ACC112 (cell line): ENCODE data around the gene CASQ1.

Source experiments
- H2AFZ ChIP-seq: fragments of 200-600 bp; sonication (generic); one replicate; pipeline ENCODE4 v1.6.0; 2017; ENCODE audit warnings: antibody characterized with exemption, low read length; ENCODE audit not compliant: unreplicated experiment
- H3K27ac ChIP-seq: fragments of 200-600 bp; sonication (generic); 2 replicates; pipeline ENCODE4 v1.5.1; 2014; ENCODE audit warnings: low read depth, mild to moderate bottlenecking, antibody characterized with exemption, low read length, moderate library complexity
- H3K27me3 ChIP-seq: fragments of 200-600 bp; sonication (generic); 2 replicates; pipeline ENCODE4 v1.6.1; 2014; ENCODE audit warnings: mild to moderate bottlenecking, antibody characterized with exemption, low read length, moderate library complexity, mixed read lengths; ENCODE audit not compliant: insufficient read depth
- H3K36me3 ChIP-seq: fragments of 200-600 bp; sonication (generic); 2 replicates; pipeline ENCODE4 v1.6.1; 2016; ENCODE audit warnings: mild to moderate bottlenecking, antibody characterized with exemption, low read length, moderate library complexity, mixed read lengths; ENCODE audit not compliant: insufficient read depth
- H3K4me1 ChIP-seq: fragments of 200-600 bp; sonication (generic); one replicate; pipeline ENCODE4 v1.6.1; 2016; ENCODE audit warnings: low read length, mixed read lengths; ENCODE audit not compliant: insufficient read depth, unreplicated experiment, control insufficient read depth
- H3K4me3 ChIP-seq: fragments of 200-600 bp; sonication (generic); 2 replicates; pipeline ENCODE4 v1.5.1; 2014; ENCODE audit warnings: mild to moderate bottlenecking, low read depth, low read length
- H3K79me2 ChIP-seq: fragments of 200-600 bp; sonication (generic); one replicate; pipeline ENCODE4 v1.6.0; 2016; ENCODE audit warnings: low read length; ENCODE audit not compliant: control insufficient read depth, unreplicated experiment, insufficient read depth

Gene CASQ1

GRCh38 chr1:160187407-160187806 lies 3.0 kb upstream of the CASQ1 start:
- Histone ChIP-seq H3K4me1 (no peaks in the 10 kb centered on the region), H3K27me3 (peaks cover 9% of the 10 kb centered on the region; the same call in 1 of the 2 replicates), H3K27ac (no peak overlapping the region), H3K4me3 (no peak overlapping the region), H3K79me2 (no peaks in the 10 kb centered on the region), H3K36me3 (no peaks in the 10 kb centered on the region), H2AFZ (no peak overlapping the region)

- H3K79me2 ChIP-seq, result no peaks in the 10 kb centered on the region
- H3K27ac ChIP-seq, result no peak overlapping the region
- no peak overlapping the region for H3K4me3 ChIP-seq
- H2AFZ ChIP-seq, result no peak overlapping the region
- no peaks in the 10 kb centered on the region for H3K4me1 ChIP-seq
- H3K36me3 ChIP-seq, result no peaks in the 10 kb centered on the region
- H3K27me3 ChIP-seq, result peaks cover 8% of the 10 kb centered on the region; the same call in 1 of the 2 replicates
These were observed 2.0 kb upstream of the CASQ1 start for GRCh38 chr1:160188341-160188740.

GRCh38 chr1:160191756-160192155 lies 1.4 kb downstream of the CASQ1 start:
- peaks cover 6% of the 10 kb centered on the region; the same call in 1 of the 2 replicates for H3K27me3 ChIP-seq
- H3K4me1 ChIP-seq, result no peaks in the 10 kb centered on the region
- H3K4me3 ChIP-seq, result no peak overlapping the region
- no peak overlapping the region for H2AFZ ChIP-seq
- H3K27ac ChIP-seq, result no peak overlapping the region
- H3K79me2 ChIP-seq, result no peaks in the 10 kb centered on the region
- no peaks in the 10 kb centered on the region for H3K36me3 ChIP-seq

GRCh38 chr1:160192234-160192633 lies 1.9 kb downstream of the CASQ1 start:
- H3K36me3 ChIP-seq, result no peaks in the 10 kb centered on the region
- no peak overlapping the region for H2AFZ ChIP-seq
- H3K4me1 ChIP-seq, result no peaks in the 10 kb centered on the region
- H3K27ac ChIP-seq, result no peak overlapping the region
- no peak overlapping the region for H3K4me3 ChIP-seq
- H3K27me3 ChIP-seq, result peaks cover 5% of the 10 kb centered on the region; the same call in 1 of the 2 replicates
- H3K79me2 ChIP-seq, result no peaks in the 10 kb centered on the region

GRCh38 chr1:160193091-160193819 lies 2.9 kb downstream of the CASQ1 start:
- Histone ChIP-seq H3K27me3 (0 out of 2 replicates have a peak, but pooled peaks cover 2% of the 10 kb centered on the region), H2AFZ (no peak overlapping the region), H3K36me3 (no peaks in the 10 kb centered on the region), H3K27ac (no peak overlapping the region), H3K4me1 (no peaks in the 10 kb centered on the region), H3K79me2 (no peaks in the 10 kb centered on the region), H3K4me3 (no peak overlapping the region)

GRCh38 chr1:160193832-160194736 lies 3.7 kb downstream of the CASQ1 start:
- H2AFZ ChIP-seq, result no peak overlapping the region
- H3K27ac ChIP-seq, result no peak overlapping the region
- H3K36me3 ChIP-seq, result no peaks in the 10 kb centered on the region
- no peak overlapping the region for H3K4me3 ChIP-seq
- H3K27me3 ChIP-seq, result 0 out of 2 replicates have a peak, but pooled peaks cover 2% of the 10 kb centered on the region
- H3K79me2 ChIP-seq, result no peaks in the 10 kb centered on the region
- no peaks in the 10 kb centered on the region for H3K4me1 ChIP-seq

- no peaks in the 10 kb centered on the region for H3K4me1 ChIP-seq
- no peaks in the 10 kb centered on the region for H3K79me2 ChIP-seq
- 0 out of 2 replicates have a peak, but pooled peaks cover 2% of the 10 kb centered on the region for H3K27me3 ChIP-seq
- H3K36me3 ChIP-seq, result no peaks in the 10 kb centered on the region
- no peak overlapping the region for H2AFZ ChIP-seq
- no peak overlapping the region for H3K27ac ChIP-seq
- no peak overlapping the region for H3K4me3 ChIP-seq
These were observed 4.3 kb downstream of the CASQ1 start for GRCh38 chr1:160194737-160195059.

GRCh38 chr1:160196143-160196542 lies 5.8 kb downstream of the CASQ1 start:
- no peak overlapping the region for H3K27ac ChIP-seq
- no peaks in the 10 kb centered on the region for H3K36me3 ChIP-seq
- H2AFZ ChIP-seq, result no peak overlapping the region
- H3K4me1 ChIP-seq, result no peaks in the 10 kb centered on the region
- no peaks in the 10 kb centered on the region for H3K79me2 ChIP-seq
- 0 out of 2 replicates have a peak, but pooled peaks cover 2% of the 10 kb centered on the region for H3K27me3 ChIP-seq
- no peak overlapping the region for H3K4me3 ChIP-seq

GRCh38 chr1:160197231-160197630 lies 6.9 kb downstream of the CASQ1 start:
- H3K4me3 ChIP-seq, result no peak overlapping the region
- H3K36me3 ChIP-seq, result no peaks in the 10 kb centered on the region
- no peaks in the 10 kb centered on the region for H3K4me1 ChIP-seq
- H3K27me3 ChIP-seq, result 0 out of 2 replicates have a peak, but pooled peaks cover 2% of the 10 kb centered on the region
- H3K27ac ChIP-seq, result no peak overlapping the region
- no peaks in the 10 kb centered on the region for H3K79me2 ChIP-seq
- H2AFZ ChIP-seq, result no peak overlapping the region

GRCh38 chr1:160200786-160201185 lies 10.4 kb downstream of the CASQ1 start:
- Histone ChIP-seq H2AFZ (no peak overlapping the region), H3K27ac (no peak overlapping the region), H3K27me3 (0 out of 2 replicates have a peak, but pooled peaks cover under 1% of the 10 kb centered on the region), H3K36me3 (no peaks in the 10 kb centered on the region), H3K79me2 (peaks cover 6% of the 10 kb centered on the region), H3K4me1 (peaks cover 7% of the 10 kb centered on the region), H3K4me3 (no peak overlapping the region)
